NT2/D1 (cell line): ENCODE results near the gene KIZ.

Experiments used
- SUZ12 ChIP-seq: IDR thresholded peaks from 2 replicates; pipeline ENCODE4 v1.6.1; 2011; ENCODE audit not compliant: insufficient read length, insufficient read depth; ENCODE audit errors: extremely low read depth
- YY1 ChIP-seq: IDR thresholded peaks from 2 replicates; pipeline ENCODE4 v1.6.1; 2011; ENCODE audit not compliant: insufficient read length, insufficient read depth
- ZNF274 ChIP-seq: IDR thresholded peaks from 2 replicates; pipeline ENCODE4 v1.6.1; 2011; ENCODE audit warnings: mild to moderate bottlenecking, low read depth, low read length

DNA sequence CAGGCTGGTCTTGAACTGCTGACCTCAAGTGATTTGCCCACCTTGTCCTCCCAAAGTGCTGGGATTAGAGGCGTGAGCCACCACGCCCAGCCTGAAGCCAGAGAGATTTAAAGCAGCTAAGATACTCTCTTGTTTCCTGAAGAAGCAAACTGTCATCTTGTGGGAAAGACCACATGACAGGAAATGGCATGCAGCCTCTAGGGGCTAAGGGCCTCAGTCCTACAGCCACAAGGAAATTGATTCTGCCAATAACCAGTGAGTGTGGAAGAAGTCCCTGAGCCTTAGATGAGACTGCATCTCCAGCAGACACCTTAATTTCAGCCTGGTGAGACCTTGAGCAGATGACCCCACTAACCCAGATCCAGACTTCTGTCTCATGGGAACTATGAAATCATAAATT, 40.9 kb downstream of the KIZ start:
- TF ChIP-seq YY1 (no peak), ZNF274 (no peak), SUZ12 (no peak)
